IMR-90 (cell line): ENCODE results near the gene TOX3. TPM values are rescaled to one million over a fixed set of nuclear protein-coding genes. Genes with fewer than 3 reads are reported as not detected.

Experiments
- ATAC-seq: fragments of 200-7000 bp; cut with Tn5 transposase; 2 replicates; pipeline ENCODE4 v1.9.1; 2020; ENCODE audit warnings: low read depth, mild to moderate bottlenecking, moderate library complexity
- BruUV-seq: library from RNA; stranded (reverse); fragments of 400-500 nt; replicated peaks from 2 replicates; lab custom pipeline; 2021; lab: Mats Ljungman, UMichigan
- CTCF ChIA-PET: fragments of 300-600 bp; formaldehyde crosslinking; extraction: SDS; loops from one replicate; lab custom pipeline; 2021; ENCODE audit warnings: antibody characterized with exemption; lab: Yijun Ruan, JAX
- POLR2A ChIA-PET: fragments of 300-600 bp; sonication (Branson Sonifier 250); formaldehyde crosslinking; loops from one replicate; lab custom pipeline; 2022; ENCODE audit warnings: antibody characterized with exemption; ENCODE audit not compliant: unreplicated experiment; lab: Charles Lee
- DNase-seq: peaks from one replicate; pipeline ENCODE4 v3.0.0; 2013
- H2AFZ ChIP-seq: replicated peaks from 2 replicates; pipeline ENCODE3; 2013; ENCODE audit warnings: low read length, mild to moderate bottlenecking; ENCODE audit not compliant: poor library complexity
- H2AK5ac ChIP-seq: 2 replicates; pipeline ENCODE4 v1.6.1; 2013; ENCODE audit warnings: low read depth, low read length, inconsistent platforms
- H2AK9ac ChIP-seq: replicated peaks from 2 replicates; pipeline ENCODE3; 2013; ENCODE audit warnings: mild to moderate bottlenecking, low read depth, low read length, moderate library complexity; ENCODE audit not compliant: poor library complexity
- H2BK120ac ChIP-seq: 2 replicates; pipeline ENCODE4 v1.6.1; 2013; ENCODE audit warnings: low read depth, low read length, inconsistent platforms
- H2BK15ac ChIP-seq: 3 replicates; pipeline ENCODE4 v1.6.1; 2013; ENCODE audit warnings: low read depth, low read length, inconsistent platforms
- H2BK20ac ChIP-seq: 2 replicates; pipeline ENCODE4 v1.6.1; 2013; ENCODE audit warnings: low read depth, mild to moderate bottlenecking, inconsistent platforms, low read length, moderate library complexity
- H2BK5ac ChIP-seq: 2 replicates; pipeline ENCODE4 v1.6.1; 2013; ENCODE audit warnings: mild to moderate bottlenecking, low read depth, low read length, inconsistent platforms; ENCODE audit not compliant: poor library complexity, severe bottlenecking
- H3K14ac ChIP-seq: replicated peaks from 2 replicates; pipeline ENCODE4 v1.6.1; 2013; ENCODE audit warnings: low read depth, low read length, inconsistent platforms
- H3K18ac ChIP-seq: 2 replicates; pipeline ENCODE4 v1.6.1; 2013; ENCODE audit warnings: low read depth, low read length, control low read depth
- H3K23ac ChIP-seq: 2 replicates; pipeline ENCODE4 v1.6.1; 2013; ENCODE audit warnings: low read depth, low read length, inconsistent platforms
- H3K27ac ChIP-seq: 2 replicates; pipeline ENCODE4 v1.5.1; 2013; ENCODE audit warnings: mild to moderate bottlenecking, control low read depth, low read length; ENCODE audit not compliant: insufficient read depth
- H3K27me3 ChIP-seq: 2 replicates; pipeline ENCODE4 v1.6.1; 2013; ENCODE audit warnings: low read length; ENCODE audit not compliant: control insufficient read depth, insufficient read depth
- H3K36me3 ChIP-seq: 2 replicates; pipeline ENCODE4 v1.6.1; 2013; ENCODE audit warnings: low read length, mixed read lengths; ENCODE audit not compliant: control insufficient read depth, insufficient read depth
- H3K4ac ChIP-seq: 2 replicates; pipeline ENCODE4 v1.6.1; 2013; ENCODE audit warnings: low read depth, low read length, inconsistent platforms
- H3K4me1 ChIP-seq: 2 replicates; pipeline ENCODE4 v1.6.1; 2013; ENCODE audit warnings: low read length, mixed read lengths; ENCODE audit not compliant: control insufficient read depth, insufficient read depth
- H3K4me2 ChIP-seq: 2 replicates; pipeline ENCODE4 v1.6.1; 2013; ENCODE audit warnings: low read depth, mild to moderate bottlenecking, control low read depth, low read length, moderate library complexity
- H3K4me3 ChIP-seq: 2 replicates; pipeline ENCODE4 v1.5.1; 2013; ENCODE audit warnings: low read depth, mild to moderate bottlenecking, control low read depth, low read length, moderate library complexity; ENCODE audit not compliant: insufficient read depth
- H3K56ac ChIP-seq: 2 replicates; pipeline ENCODE4 v1.6.1; 2013; ENCODE audit warnings: low read length, inconsistent platforms; ENCODE audit not compliant: insufficient read depth; ENCODE audit errors: extremely low read depth
- H3K79me1 ChIP-seq, 2 experiments: 2 replicates each; pipeline ENCODE4 v1.6.1; 2013; ENCODE audit warnings: low read length in 2 of 2, inconsistent platforms in 1 of 2, low read depth in 1 of 2
- H3K9ac ChIP-seq: 2 replicates; pipeline ENCODE4 v1.6.1; 2013; ENCODE audit warnings: low read depth, low read length, control low read depth
- H3K9me1 ChIP-seq: 2 replicates; pipeline ENCODE4 v1.6.1; 2013; ENCODE audit warnings: low read length, inconsistent platforms; ENCODE audit not compliant: insufficient read depth
- H3K9me3 ChIP-seq: 2 replicates; pipeline ENCODE4 v1.6.1; 2013; ENCODE audit warnings: low read length; ENCODE audit not compliant: control insufficient read depth, insufficient read depth
- H4K20me1 ChIP-seq: 2 replicates; pipeline ENCODE4 v1.6.1; 2013; ENCODE audit warnings: low read length, inconsistent platforms; ENCODE audit not compliant: insufficient read depth
- H4K5ac ChIP-seq: 2 replicates; pipeline ENCODE4 v1.6.1; 2013; ENCODE audit warnings: mild to moderate bottlenecking, low read depth, low read length, control low read depth
- H4K8ac ChIP-seq, 2 experiments: 2 replicates each; pipeline ENCODE4 v1.6.1; 2013; ENCODE audit warnings: low read depth in 2 of 2, low read length in 2 of 2, control low read depth in 1 of 2, inconsistent platforms in 1 of 2
- H4K91ac ChIP-seq: 2 replicates; pipeline ENCODE4 v1.6.1; 2013; ENCODE audit warnings: low read depth, low read length, inconsistent platforms; ENCODE audit not compliant: insufficient read depth
- BHLHE40 ChIP-seq: fragments of 150-350 bp; IDR thresholded peaks from 2 replicates; pipeline ENCODE4 v1.6.1; 2016; ENCODE audit warnings: mild to moderate bottlenecking, low read depth, low read length
- CEBPB ChIP-seq: IDR thresholded peaks from 2 replicates; pipeline ENCODE4 v1.6.1; 2012; ENCODE audit warnings: low read depth, low read length, improper control_type of control experiment
- CHD1 ChIP-seq: IDR thresholded peaks from 2 replicates; pipeline ENCODE4 v1.6.1; 2012; ENCODE audit warnings: low read depth, low read length, improper control_type of control experiment
- FOS ChIP-seq: fragments of 150-350 bp; IDR thresholded peaks from 2 replicates; pipeline ENCODE4 v1.6.1; 2016; ENCODE audit warnings: low read depth, low read length
- MAFK ChIP-seq: IDR thresholded peaks from 2 replicates; pipeline ENCODE4 v1.6.1; 2012; ENCODE audit warnings: low read depth, low read length, improper control_type of control experiment
- MAZ ChIP-seq: IDR thresholded peaks from 2 replicates; pipeline ENCODE4 v1.6.1; 2012; ENCODE audit warnings: low read depth, mild to moderate bottlenecking, low read length, improper control_type of control experiment, moderate library complexity, borderline replicate concordance
- NFE2L2 ChIP-seq: fragments of 150-350 bp; IDR thresholded peaks from 2 replicates; pipeline ENCODE4 v1.6.1; 2016; ENCODE audit warnings: low read depth, mild to moderate bottlenecking, low read length
- POLR2A ChIP-seq: IDR thresholded peaks from 2 replicates; pipeline ENCODE4 v1.6.1; 2012; ENCODE audit warnings: mild to moderate bottlenecking, low read depth, low read length
- RCOR1 ChIP-seq: IDR thresholded peaks from 2 replicates; pipeline ENCODE4 v1.6.1; 2012; ENCODE audit warnings: mild to moderate bottlenecking, low read length, improper control_type of control experiment; ENCODE audit not compliant: insufficient replicate concordance
- SMC3 ChIP-seq: fragments of 150-350 bp; IDR thresholded peaks from 2 replicates; pipeline ENCODE4 v1.6.1; 2016; ENCODE audit warnings: low read depth, mild to moderate bottlenecking, antibody characterized with exemption, low read length, moderate library complexity
- WGBS, 2 experiments: methylation state at CpG; one replicate each; pipeline versions ENCODE4 v1.1.5 to v1.1.7; 2013; ENCODE audit warnings: missing lambda C conversion rate in 2 of 2; ENCODE audit not compliant: insufficient read length in 1 of 2; ENCODE audit errors: extremely low coverage in 2 of 2; 5-methylcytosine and 5-hydroxymethylcytosine counted together
- dilution Hi-C: fragments of 300-500 bp; cut with HindIII; formaldehyde crosslinking; loops from one replicate; pipeline ENCODE4 v1.14.3; 2018; ENCODE audit warnings: low sequenced_read_pairs; ENCODE audit not compliant: unreplicated experiment
- in situ Hi-C: fragments of 300-500 bp; cut with MboI; formaldehyde crosslinking; loops from 3 replicates; pipeline ENCODE4 v1.14.3; 2019; ENCODE audit warnings: low sequenced_read_pairs, inconsistent platforms, mixed read lengths
- intact Hi-C: fragments of 100-400 bp; cut with micrococcal nuclease; formaldehyde crosslinking; loops from 2 replicates; pipeline ENCODE4 v1.10.0; 2022
- polyA plus RNA-seq, 3 experiments: library from polyadenylated mRNA; depleted of rRNA; stranded (reverse); fragments of >200 nt; gene quantifications; 2 replicates each; pipeline ENCODE4 v1.2.3, GENCODE V29; 2012; ENCODE audit warnings: low replicate concordance in 1 of 3
- total RNA-seq: library from RNA; depleted of rRNA; stranded (reverse); fragments of >200 nt; gene quantifications from 2 replicates; pipeline ENCODE4 v1.2.3, GENCODE V29; 2012
- TF ChIP-seq, protein P1 (sequence below): fragments of 150-350 bp; IDR thresholded peaks from 2 replicates; pipeline ENCODE4 v1.6.1; 2016; ENCODE audit warnings: low read depth, mild to moderate bottlenecking, low read length, moderate library complexity, borderline replicate concordance
- TF ChIP-seq, protein P2 (sequence below): conservative IDR thresholded peaks from 2 replicates; pipeline ENCODE4 v1.5.1; 2012; ENCODE audit warnings: mild to moderate bottlenecking, low read depth, low read length, improper control_type of control experiment
- TF ChIP-seq, protein P3 (sequence below): fragments of 150-350 bp; IDR thresholded peaks from 2 replicates; pipeline ENCODE4 v1.6.1; 2017; ENCODE audit warnings: mild to moderate bottlenecking, antibody characterized with exemption, low read length, low read depth

Gene TOX3
- total and polyA plus RNA-seq, 2 of the 4 experiments (the other 2 are of a cell fraction): not detected

DNA sequence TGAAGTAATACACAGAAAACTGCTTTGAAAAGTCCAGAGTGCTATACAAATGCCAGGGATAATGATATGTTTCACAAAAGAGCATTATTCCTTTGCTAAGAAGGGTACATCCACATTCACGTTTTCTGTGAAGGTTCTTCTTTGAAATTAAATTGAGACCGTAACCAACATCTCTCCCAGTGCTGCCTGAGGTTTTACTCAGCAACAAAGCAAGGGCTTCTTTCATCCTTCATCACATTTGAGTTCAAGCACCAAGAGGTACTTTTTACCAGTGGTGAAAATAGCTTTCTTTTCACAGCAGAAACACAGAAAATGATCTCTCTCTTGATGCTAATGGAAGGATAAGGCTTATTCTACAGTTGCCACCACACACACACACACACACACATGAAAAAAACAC is 113.3 kb downstream of the TOX3 start (continued):
- TF ChIP-seq SMC3: no peak
- TF ChIP-seq, protein P1, sequence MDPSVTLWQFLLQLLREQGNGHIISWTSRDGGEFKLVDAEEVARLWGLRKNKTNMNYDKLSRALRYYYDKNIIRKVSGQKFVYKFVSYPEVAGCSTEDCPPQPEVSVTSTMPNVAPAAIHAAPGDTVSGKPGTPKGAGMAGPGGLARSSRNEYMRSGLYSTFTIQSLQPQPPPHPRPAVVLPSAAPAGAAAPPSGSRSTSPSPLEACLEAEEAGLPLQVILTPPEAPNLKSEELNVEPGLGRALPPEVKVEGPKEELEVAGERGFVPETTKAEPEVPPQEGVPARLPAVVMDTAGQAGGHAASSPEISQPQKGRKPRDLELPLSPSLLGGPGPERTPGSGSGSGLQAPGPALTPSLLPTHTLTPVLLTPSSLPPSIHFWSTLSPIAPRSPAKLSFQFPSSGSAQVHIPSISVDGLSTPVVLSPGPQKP: no peak

DNA sequence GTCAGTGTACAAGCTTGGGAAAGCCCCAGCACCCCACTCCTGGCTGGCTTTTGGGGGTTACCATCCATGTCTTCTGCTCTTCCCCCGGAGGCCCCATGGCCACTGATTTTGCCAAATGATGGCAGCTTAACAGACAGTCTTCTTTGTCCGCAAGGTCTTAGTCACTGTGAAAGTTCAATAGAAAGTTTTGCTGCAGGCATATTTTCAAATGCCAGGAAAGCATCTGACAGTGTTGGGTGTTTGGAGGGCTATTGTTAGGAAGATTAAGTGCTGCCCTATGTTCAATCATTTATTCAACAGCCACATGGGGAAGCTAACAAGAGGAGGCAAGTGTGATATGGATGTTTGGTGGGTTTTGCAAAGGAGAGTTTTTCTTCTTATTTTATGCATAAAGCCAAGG is 122.4 kb downstream of the TOX3 start:
- Histone ChIP-seq H3K23ac (no peak overlapping the region), H3K14ac (no peak overlapping the region), H3K56ac (no peak overlapping the region), H4K8ac (no peak overlapping the region), H2AFZ (no peak overlapping the region), H3K27me3 (no peaks in the 10 kb centered on the region), H3K4me3 (no peak overlapping the region), H2AK5ac (no peak overlapping the region), H3K18ac (no peak overlapping the region), H4K5ac (no peak overlapping the region), H4K91ac (no peak overlapping the region), H3K4ac (no peak overlapping the region), H3K36me3 (no peaks in the 10 kb centered on the region), H3K4me1 (no peaks in the 10 kb centered on the region), H2BK20ac (no peak overlapping the region), H2BK120ac (no peak overlapping the region), H3K9ac (no peak overlapping the region), H3K9me1 (no peaks in the 10 kb centered on the region), H2BK15ac (no peak overlapping the region), H3K27ac (no peak overlapping the region), H3K9me3 (peaks cover 3% of the 10 kb centered on the region; the same call in 1 of the 2 replicates), H2BK5ac (no peak overlapping the region), H4K20me1 (no peaks in the 10 kb centered on the region), H3K79me1 (no peaks in the 10 kb centered on the region), H3K4me2 (no peak overlapping the region), H2AK9ac (no peak overlapping the region)
- no CpG with 5 or more reads among the region's 2 CpGs for WGBS, 2 experiments
- ChIA-PET POLR2A (no interaction called here), CTCF (no interaction called here)
- no TSS peak for BruUV-seq
- intact Hi-C loops: no loop called here
- ATAC-seq (no peak), DNase-seq (no peak)
- in situ Hi-C loops: no loop called here
- dilution Hi-C loops: no loop called here
- no peak for TF ChIP-seq FOS
- no peak for TF ChIP-seq BHLHE40
- no peak for TF ChIP-seq CHD1
- no peak for TF ChIP-seq RCOR1
- no peak for TF ChIP-seq CEBPB
- TF ChIP-seq MAZ: no peak
- TF ChIP-seq NFE2L2: no peak
- TF ChIP-seq, protein P1: no peak
- no peak for TF ChIP-seq POLR2A
- TF ChIP-seq, protein P2, sequence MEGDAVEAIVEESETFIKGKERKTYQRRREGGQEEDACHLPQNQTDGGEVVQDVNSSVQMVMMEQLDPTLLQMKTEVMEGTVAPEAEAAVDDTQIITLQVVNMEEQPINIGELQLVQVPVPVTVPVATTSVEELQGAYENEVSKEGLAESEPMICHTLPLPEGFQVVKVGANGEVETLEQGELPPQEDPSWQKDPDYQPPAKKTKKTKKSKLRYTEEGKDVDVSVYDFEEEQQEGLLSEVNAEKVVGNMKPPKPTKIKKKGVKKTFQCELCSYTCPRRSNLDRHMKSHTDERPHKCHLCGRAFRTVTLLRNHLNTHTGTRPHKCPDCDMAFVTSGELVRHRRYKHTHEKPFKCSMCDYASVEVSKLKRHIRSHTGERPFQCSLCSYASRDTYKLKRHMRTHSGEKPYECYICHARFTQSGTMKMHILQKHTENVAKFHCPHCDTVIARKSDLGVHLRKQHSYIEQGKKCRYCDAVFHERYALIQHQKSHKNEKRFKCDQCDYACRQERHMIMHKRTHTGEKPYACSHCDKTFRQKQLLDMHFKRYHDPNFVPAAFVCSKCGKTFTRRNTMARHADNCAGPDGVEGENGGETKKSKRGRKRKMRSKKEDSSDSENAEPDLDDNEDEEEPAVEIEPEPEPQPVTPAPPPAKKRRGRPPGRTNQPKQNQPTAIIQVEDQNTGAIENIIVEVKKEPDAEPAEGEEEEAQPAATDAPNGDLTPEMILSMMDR: no peak
- TF ChIP-seq, protein P3, sequence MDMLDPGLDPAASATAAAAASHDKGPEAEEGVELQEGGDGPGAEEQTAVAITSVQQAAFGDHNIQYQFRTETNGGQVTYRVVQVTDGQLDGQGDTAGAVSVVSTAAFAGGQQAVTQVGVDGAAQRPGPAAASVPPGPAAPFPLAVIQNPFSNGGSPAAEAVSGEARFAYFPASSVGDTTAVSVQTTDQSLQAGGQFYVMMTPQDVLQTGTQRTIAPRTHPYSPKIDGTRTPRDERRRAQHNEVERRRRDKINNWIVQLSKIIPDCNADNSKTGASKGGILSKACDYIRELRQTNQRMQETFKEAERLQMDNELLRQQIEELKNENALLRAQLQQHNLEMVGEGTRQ: no peak
- no peak for TF ChIP-seq SMC3
- no peak for TF ChIP-seq MAFK
